GM18873 (cell line): ENCODE results near the gene TMCO6.
A peak's percentile ranks its signal among the peaks of the same experiment; 100 is the strongest.

Source experiments
- ATAC-seq: cut with Tn5 transposase; IDR thresholded peaks from one replicate; pipeline ENCODE4 v1.9.1; 2021; ENCODE audit warnings: mild to moderate bottlenecking, moderate library complexity, moderate number of reproducible peaks; ENCODE audit not compliant: unreplicated experiment, low FRiP score

TMCO6 gene

GRCh38 chr5:140671472-140672125 lies 32.3 kb downstream of the TMCO6 start:
- ATAC-seq = no peak

DNA sequence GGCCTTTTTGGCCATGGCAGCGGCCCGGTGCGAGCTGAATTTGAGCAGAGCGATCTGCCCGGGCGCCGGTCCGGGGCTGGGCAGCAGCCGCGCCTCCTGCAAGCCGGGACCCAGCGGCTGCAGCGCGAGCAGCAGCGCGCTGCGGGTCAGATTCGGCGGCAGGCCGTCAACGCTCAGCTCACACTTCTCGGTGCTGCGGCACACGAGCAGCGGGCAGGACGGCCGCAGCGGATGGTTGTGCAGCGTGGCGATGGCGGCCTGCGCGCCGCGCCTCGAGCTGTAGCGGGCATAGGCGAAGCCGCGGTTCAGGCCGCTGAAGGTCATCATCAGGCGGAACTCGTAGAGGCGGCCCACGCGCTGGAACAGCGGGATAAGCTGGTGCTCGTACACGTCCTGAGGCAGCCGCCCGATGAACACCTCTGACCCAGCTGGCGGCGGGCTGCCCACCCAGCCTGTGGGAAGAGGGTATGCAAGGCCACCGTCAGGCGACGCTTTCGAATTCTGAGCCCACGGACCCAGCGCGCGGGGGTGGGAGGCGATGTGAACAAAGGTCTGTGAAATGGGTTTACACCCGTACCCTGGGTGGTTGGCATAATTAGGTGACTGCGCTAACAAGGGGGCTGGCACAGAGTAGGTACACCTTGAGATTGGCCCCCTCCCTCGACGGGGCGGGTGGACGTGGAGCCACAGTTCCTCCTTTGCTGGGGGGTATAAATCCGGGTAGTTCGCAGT lies 33.4 kb downstream of the TMCO6 start:
- ATAC-seq = no peak

- no peak for ATAC-seq
Observed at GRCh38 chr5:140673187-140673976, 34.1 kb downstream of the TMCO6 start, which contains the start of gene DND1. Gene DND1, minus strand, starts transcription at chr5:140673576. Its CDS starts 34 bp downstream, at chr5:140673542.

GRCh38 chr5:140674211-140674610 lies 35.0 kb downstream of the TMCO6 start:
- no peak for ATAC-seq

DNA sequence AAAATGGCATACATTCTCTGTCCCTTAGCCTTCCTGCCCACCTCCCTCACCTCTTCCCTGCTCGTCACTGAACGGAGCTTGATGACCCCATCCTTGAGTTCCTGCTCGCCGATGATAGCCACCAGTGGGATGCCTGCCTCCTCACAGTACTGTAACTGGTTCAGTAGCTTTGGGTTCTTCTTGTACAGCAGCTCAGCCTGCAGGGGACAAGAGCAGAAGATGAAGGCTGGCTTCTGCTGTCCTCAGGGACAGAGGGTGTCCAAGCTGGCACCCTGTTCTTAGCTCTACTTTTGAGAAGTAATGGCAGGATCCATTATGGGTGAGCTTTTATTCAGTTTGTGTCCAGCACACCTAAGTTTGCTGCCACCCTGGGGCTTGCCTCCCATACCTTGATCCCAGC lies 35.4 kb downstream of the TMCO6 start:
- no peak for ATAC-seq

- ATAC-seq = no peak
Observed at GRCh38 chr5:140677947-140678346, 38.7 kb downstream of the TMCO6 start.

- no peak for ATAC-seq
Observed at GRCh38 chr5:140678993-140679392, 39.7 kb downstream of the TMCO6 start.

GRCh38 chr5:140690376-140690932 lies 51.2 kb downstream of the TMCO6 start:
- no peak for ATAC-seq

DNA sequence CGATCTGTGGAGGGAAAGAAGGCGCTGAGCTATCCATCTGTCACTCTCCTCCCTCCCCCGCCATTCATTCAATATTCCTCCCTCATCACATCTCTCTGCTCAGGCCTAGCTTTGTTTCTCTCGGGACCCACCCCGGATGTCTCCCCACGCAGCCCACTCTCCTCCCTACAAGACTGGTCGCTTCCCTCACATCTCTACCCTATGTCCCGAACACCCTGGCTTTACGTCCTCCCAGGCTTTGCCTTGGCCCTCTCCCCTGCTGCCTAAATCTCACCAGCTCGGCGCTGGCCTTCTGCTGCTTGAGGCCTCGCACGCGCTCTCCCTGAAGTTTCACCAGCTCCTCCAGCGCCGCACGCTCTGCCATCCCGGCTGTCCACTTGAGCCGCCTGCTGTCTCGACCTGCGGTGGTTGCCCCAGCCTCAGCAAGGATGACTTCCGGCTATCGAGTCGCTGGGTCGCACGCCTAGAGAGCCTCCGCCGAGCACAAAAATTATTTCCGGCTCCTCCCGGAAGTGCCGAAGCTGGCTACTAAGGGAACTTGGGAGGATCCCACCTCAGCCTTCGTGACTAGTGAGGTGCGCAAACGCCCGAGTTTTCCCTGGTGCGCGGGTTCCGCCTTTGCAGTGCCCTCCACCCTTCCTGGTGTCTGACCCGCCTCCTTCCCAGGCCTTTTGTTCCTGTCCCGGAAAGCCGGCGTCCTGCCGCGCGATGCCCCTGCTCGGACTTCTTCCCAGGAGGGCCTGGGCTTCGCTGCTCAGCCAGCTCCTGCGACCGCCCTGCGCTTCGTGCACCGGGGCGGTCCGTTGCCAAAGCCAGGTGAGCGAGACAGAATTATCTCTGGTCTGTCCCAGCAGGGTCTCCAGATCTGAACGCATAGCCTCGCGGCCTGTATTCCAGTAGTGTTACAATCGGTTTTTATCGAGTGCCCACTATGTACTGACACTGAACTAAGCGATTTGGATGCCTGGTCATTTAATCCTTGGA lies 52.0 kb downstream of the TMCO6 start, which contains the start of the genes HARS1 and HARS2:
TSS of gene HARS1 (minus strand) at position 430 of the 984 bp plus-strand sequence. CDS start at position 364, 66 bp downstream.
TSS of gene HARS2 (plus strand) at position 515 of the 984 bp plus-strand sequence. CDS start at position 709, 194 bp downstream.
- peak; percentile 93 for ATAC-seq

GRCh38 chr5:140694276-140694675 lies 55.0 kb downstream of the TMCO6 start:
- no peak for ATAC-seq
